ENCODE results near the gene NCAM1. TPM values are rescaled to one million over a fixed set of nuclear protein-coding genes. Genes with fewer than 3 reads are reported as not detected.

NCAM1 gene
- total and polyA plus RNA-seq, 2 donors from 2014 or later, result 1.7 to 3.0 TPM

- H3K9me3 ChIP-seq (ENCODE audit: control insufficient read depth in 2 of 3, insufficient read depth in 1 of 3, low read length in 3 of 3), result no peaks in the 10 kb centered on the region
- intact Hi-C loops (cut with DNase I), result no loop called here
- no peak overlapping the region for H3K4me3 ChIP-seq (ENCODE audit: low read length in 3 of 3)
- no peaks in the 10 kb centered on the region for H3K4me1 ChIP-seq (ENCODE audit: control insufficient read depth in 2 of 3, insufficient read depth in 2 of 3, low read depth in 1 of 3, low read length in 3 of 3)
- H3K27me3 ChIP-seq (ENCODE audit: control insufficient read depth, insufficient read depth, low read length), result no peaks in the 10 kb centered on the region
- H3K9ac ChIP-seq (ENCODE audit: low read length in 3 of 3), result no peak overlapping the region
- DNase-seq (no peak), FAIRE-seq (no peak)
- TF ChIP-seq CTCF (IDR thresholded peaks at IDR 0.05; ENCODE audit: borderline replicate concordance, extremely low read depth, insufficient read depth), result no peak
- H3K36me3 ChIP-seq (ENCODE audit: control insufficient read depth in 2 of 3, insufficient read depth in 3 of 3, low read length in 3 of 3), result no peaks in the 10 kb centered on the region
- H3K27ac ChIP-seq (ENCODE audit: low read depth in 2 of 2, low read length in 2 of 2), result no peak overlapping the region
These were observed 311.1 kb downstream of the NCAM1 start for GRCh38 chr11:113272281-113272680.

- H3K9ac ChIP-seq (ENCODE audit: low read length in 3 of 3), result no peak overlapping the region
- no peak for TF ChIP-seq CTCF (IDR thresholded peaks at IDR 0.05; ENCODE audit: borderline replicate concordance, extremely low read depth, insufficient read depth)
- H3K36me3 ChIP-seq (ENCODE audit: control insufficient read depth in 2 of 3, insufficient read depth in 3 of 3, low read length in 3 of 3), result no peaks in the 10 kb centered on the region
- intact Hi-C loops (cut with DNase I), result no loop called here
- H3K4me1 ChIP-seq (ENCODE audit: control insufficient read depth in 2 of 3, insufficient read depth in 2 of 3, low read depth in 1 of 3, low read length in 3 of 3), result no peaks in the 10 kb centered on the region
- no peaks in the 10 kb centered on the region for H3K27me3 ChIP-seq (ENCODE audit: control insufficient read depth, insufficient read depth, low read length)
- H3K9me3 ChIP-seq (ENCODE audit: control insufficient read depth in 2 of 3, insufficient read depth in 1 of 3, low read length in 3 of 3), result no peaks in the 10 kb centered on the region
- DNase-seq, result no peak
- no peak overlapping the region for H3K4me3 ChIP-seq (ENCODE audit: low read length in 3 of 3)
- no peak for FAIRE-seq
- H3K27ac ChIP-seq (ENCODE audit: low read depth in 2 of 2, low read length in 2 of 2), result no peak overlapping the region
These were observed 311.9 kb downstream of the NCAM1 start for GRCh38 chr11:113272927-113273615.

- intact Hi-C loops (cut with DNase I), result no loop called here
- no peak overlapping the region for H3K4me3 ChIP-seq (ENCODE audit: low read length in 3 of 3)
- H3K4me1 ChIP-seq (ENCODE audit: control insufficient read depth in 2 of 3, insufficient read depth in 2 of 3, low read depth in 1 of 3, low read length in 3 of 3), result no peaks in the 10 kb centered on the region
- no peak for FAIRE-seq
- no peak overlapping the region for H3K9ac ChIP-seq (ENCODE audit: low read length in 3 of 3)
- no peak for TF ChIP-seq CTCF (IDR thresholded peaks at IDR 0.05; ENCODE audit: borderline replicate concordance, extremely low read depth, insufficient read depth)
- H3K27me3 ChIP-seq (ENCODE audit: control insufficient read depth, insufficient read depth, low read length), result no peaks in the 10 kb centered on the region
- no peaks in the 10 kb centered on the region for H3K9me3 ChIP-seq (ENCODE audit: control insufficient read depth in 2 of 3, insufficient read depth in 1 of 3, low read length in 3 of 3)
- H3K36me3 ChIP-seq (ENCODE audit: control insufficient read depth in 2 of 3, insufficient read depth in 3 of 3, low read length in 3 of 3), result no peaks in the 10 kb centered on the region
- DNase-seq, result no peak
- H3K27ac ChIP-seq (ENCODE audit: low read depth in 2 of 2, low read length in 2 of 2), result no peak overlapping the region
These were observed 312.5 kb downstream of the NCAM1 start for GRCh38 chr11:113273720-113274119.
